Glutamatergic neuron (in vitro differentiated cells): ENCODE data around the gene NFIX. TPM values are rescaled to one million over a fixed set of nuclear protein-coding genes. Genes with fewer than 3 reads are reported as not detected.
A peak's percentile ranks its signal among the peaks of the same experiment; 100 is the strongest.

Experiments
- DNase-seq: peaks from one replicate; pipeline ENCODE4 v3.0.0; 2022
- H3K27ac Mint-ChIP-seq: one replicate; pipeline ENCODE4 v1.8.0; 2020; ENCODE audit warnings: mild to moderate bottlenecking, mixed read lengths, inconsistent platforms; ENCODE audit not compliant: unreplicated experiment
- H3K27me3 Mint-ChIP-seq: one replicate; pipeline ENCODE4 v1.8.0; 2020; ENCODE audit warnings: mild to moderate bottlenecking, moderate library complexity, mixed read lengths, inconsistent platforms; ENCODE audit not compliant: unreplicated experiment
- H3K36me3 Mint-ChIP-seq: one replicate; pipeline ENCODE4 v1.8.0; 2020; ENCODE audit warnings: mild to moderate bottlenecking, mixed read lengths, inconsistent platforms; ENCODE audit not compliant: unreplicated experiment
- H3K4me1 Mint-ChIP-seq: one replicate; pipeline ENCODE4 v1.8.0; 2020; ENCODE audit warnings: mild to moderate bottlenecking, low read depth, mixed read lengths, inconsistent platforms; ENCODE audit not compliant: unreplicated experiment
- H3K4me3 Mint-ChIP-seq: one replicate; pipeline ENCODE4 v1.8.0; 2020; ENCODE audit warnings: mild to moderate bottlenecking, mixed read lengths, inconsistent platforms; ENCODE audit not compliant: unreplicated experiment
- H3K9me3 Mint-ChIP-seq: one replicate; pipeline ENCODE4 v1.8.0; 2020; ENCODE audit warnings: mild to moderate bottlenecking, moderate library complexity, mixed read lengths, inconsistent platforms; ENCODE audit not compliant: unreplicated experiment
- total RNA-seq: library from RNA; stranded (reverse); fragmentation: NEBNext Ultra II Directional; extraction: Animal tissue kit (Norgen Biotek cat#: 25700); gene quantifications from one replicate; pipeline ENCODE4 v1.2.1, GENCODE V29; 2021; ENCODE audit not compliant: unreplicated experiment
- TF ChIP-seq, protein P1 (sequence below): fragments of 200-600 bp; sonication (generic); IDR thresholded peaks from one replicate; pipeline ENCODE4 v1.5.0; 2021; ENCODE audit not compliant: partially characterized antibody, unreplicated experiment

Gene NFIX
- total RNA-seq, 1 donor from 2014 or later = 2.4 TPM

DNA sequence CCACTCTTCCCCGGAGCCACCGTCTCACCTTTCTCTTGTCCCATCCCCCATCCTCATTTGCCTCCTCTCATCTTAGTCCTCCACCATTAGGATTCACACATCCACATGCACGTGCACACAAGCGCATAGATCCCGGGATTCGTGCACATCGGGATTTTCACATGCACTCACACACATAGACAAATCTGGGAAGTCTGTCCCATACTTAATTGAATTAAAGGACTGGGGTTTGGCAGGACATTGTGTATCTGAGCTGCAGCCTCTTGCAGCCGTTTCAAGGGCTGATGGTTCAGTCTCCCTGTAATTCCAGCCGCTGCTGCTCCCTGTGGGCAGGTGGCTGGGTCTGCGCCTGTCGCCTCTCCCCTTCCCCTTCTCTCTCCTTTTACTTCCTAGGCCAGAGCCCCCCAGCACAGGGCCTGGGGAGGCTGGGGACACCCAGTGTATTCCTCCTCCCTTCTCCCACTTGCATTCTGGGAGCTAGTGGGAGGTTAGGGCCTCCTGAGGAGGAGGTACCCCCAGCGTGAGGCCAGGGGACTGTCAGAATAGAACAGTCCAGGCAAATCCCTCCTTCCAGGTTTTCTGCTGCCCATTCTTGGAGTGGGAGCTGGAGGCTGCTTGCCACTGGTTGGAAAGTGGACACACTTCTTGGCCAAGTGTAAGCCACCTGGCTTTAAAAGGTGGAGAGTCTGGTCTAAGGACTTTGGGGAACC lies 63.8 kb downstream of the NFIX start:
- Mint-ChIP-seq H3K9me3 (peaks cover 6% of the 10 kb centered on the region), H3K27me3 (peaks cover 8% of the 10 kb centered on the region), H3K4me3 (no peak overlapping the region), H3K4me1 (peaks cover 26% of the 10 kb centered on the region), H3K36me3 (no peaks in the 10 kb centered on the region), H3K27ac (peak overlapping the region; percentile 62)
- TF ChIP-seq, protein P1, sequence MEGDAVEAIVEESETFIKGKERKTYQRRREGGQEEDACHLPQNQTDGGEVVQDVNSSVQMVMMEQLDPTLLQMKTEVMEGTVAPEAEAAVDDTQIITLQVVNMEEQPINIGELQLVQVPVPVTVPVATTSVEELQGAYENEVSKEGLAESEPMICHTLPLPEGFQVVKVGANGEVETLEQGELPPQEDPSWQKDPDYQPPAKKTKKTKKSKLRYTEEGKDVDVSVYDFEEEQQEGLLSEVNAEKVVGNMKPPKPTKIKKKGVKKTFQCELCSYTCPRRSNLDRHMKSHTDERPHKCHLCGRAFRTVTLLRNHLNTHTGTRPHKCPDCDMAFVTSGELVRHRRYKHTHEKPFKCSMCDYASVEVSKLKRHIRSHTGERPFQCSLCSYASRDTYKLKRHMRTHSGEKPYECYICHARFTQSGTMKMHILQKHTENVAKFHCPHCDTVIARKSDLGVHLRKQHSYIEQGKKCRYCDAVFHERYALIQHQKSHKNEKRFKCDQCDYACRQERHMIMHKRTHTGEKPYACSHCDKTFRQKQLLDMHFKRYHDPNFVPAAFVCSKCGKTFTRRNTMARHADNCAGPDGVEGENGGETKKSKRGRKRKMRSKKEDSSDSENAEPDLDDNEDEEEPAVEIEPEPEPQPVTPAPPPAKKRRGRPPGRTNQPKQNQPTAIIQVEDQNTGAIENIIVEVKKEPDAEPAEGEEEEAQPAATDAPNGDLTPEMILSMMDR = no peak
- no peak for DNase-seq

DNA sequence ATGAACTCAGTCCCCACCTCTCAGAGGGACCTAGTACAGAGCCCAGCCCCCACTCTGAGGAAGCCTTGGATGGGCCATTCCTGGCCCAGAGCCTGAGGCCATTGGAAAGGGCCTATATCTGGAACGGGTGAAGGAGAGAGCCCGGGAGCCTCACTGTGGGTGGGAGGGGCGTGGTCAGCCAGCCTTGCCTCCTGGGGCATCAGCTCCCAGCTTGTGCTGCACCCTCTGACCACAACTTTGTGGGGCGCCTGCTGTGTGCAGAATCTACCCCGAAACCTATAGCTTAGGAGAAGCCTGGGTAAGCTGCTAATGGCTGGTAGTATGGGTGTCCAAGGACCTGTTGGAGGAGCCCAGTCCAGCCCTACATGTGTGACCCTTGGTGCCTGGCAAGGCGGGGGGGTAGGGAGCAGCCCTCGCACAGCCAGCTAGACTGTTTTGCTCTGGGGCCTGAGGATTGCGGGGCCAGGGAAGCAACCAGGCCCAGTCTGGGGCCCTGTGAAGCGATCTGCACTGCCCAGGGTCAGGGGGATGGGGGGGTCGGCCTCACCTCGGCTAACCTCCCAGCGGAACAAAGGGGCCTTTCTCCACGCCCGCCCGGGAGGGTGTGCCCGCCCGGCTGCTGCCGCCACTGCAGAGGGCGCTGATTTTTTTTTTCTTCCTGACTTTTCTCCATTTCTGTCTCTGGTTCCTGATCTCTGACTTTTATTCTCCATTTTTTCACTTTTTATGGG lies 65.1 kb downstream of the NFIX start:
- DNase-seq = no peak
- peaks cover 23% of the 10 kb centered on the region for H3K4me1 Mint-ChIP-seq

DNA sequence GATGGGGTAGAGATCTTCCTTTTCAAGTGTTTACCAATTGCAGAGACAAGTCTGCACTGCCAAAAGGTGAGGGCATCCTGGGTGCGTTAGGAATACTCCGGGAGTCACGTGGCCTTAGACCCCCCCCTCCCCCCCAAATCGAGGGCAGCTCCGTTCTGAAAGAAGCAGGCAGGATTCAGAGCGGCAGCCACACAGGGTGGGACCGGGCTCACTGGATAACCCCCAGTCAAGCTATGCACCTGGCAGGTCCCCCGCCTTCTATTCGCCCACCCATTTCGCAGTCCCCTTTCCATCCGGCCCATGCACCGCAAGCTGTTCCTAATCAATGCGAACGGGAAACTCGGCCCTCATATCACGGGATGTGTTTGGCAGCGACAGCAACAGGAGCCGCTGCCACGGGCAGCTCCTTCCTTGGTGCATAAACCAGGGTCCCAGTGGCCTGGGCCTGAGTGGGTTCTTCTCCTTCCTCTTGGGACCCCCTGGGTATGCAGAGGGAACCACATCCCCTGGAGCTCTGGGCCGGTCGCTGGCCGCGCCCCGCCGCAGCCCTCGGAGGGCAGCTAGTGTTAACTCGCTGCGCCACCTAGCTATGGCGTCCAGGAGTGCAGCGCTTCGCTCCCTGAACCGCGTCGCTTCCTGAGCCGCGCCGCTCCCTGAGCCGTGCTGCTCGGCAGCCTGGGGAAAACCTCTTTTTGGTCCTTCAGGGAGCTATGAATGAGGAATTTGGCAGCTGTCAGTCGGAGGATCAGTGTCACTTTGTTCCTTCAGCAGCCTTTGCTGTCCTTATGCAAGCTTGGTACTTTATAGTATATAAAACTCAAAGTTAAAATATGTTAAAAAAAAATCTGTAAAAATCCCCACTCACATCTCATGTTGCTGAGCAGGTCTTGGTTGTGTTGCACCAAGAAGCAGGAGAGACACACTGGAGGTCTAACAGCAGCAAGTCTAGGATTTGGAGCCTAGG lies 66.0 kb downstream of the NFIX start:
- no peak overlapping the region for H3K27ac Mint-ChIP-seq
- peaks cover 6% of the 10 kb centered on the region for H3K9me3 Mint-ChIP-seq
- TF ChIP-seq, protein P1 = peak; percentile 96

More for the DNA sequence above, 65.1 kb downstream of the NFIX start:
- H3K27ac Mint-ChIP-seq = no peak overlapping the region
- H3K4me3 Mint-ChIP-seq = peak overlapping the region; percentile 68
- TF ChIP-seq, protein P1 = no peak
- H3K9me3 Mint-ChIP-seq = peaks cover 6% of the 10 kb centered on the region
- H3K36me3 Mint-ChIP-seq = no peaks in the 10 kb centered on the region
- H3K27me3 Mint-ChIP-seq = peaks cover 6% of the 10 kb centered on the region

DNA sequence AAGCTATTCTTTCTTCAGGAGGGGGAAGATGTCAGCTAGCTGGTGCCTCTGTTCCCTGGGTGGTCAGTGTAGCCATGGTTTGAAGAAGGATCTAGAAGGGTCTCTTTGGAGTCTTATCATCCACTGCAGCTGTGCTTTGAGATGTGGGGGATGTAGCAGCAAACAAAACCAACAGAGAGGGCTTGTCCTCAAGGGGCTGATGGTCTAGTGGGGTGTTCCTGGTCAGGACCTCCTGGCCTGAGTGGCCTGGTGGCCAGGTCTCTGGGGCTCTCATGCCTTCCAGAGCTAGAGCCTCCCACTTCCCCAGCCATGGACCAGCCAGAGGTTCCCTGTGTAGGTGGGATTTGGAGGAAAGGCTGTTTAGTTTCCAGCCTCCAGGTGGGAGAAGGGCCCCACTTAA lies 67.0 kb downstream of the NFIX start:
- Mint-ChIP-seq H3K27ac (no peak overlapping the region), H3K4me1 (peaks cover 22% of the 10 kb centered on the region), H3K27me3 (peaks cover 10% of the 10 kb centered on the region), H3K9me3 (peaks cover 6% of the 10 kb centered on the region), H3K36me3 (no peaks in the 10 kb centered on the region), H3K4me3 (no peak overlapping the region)
- TF ChIP-seq, protein P1 = no peak
- no peak for DNase-seq

More for the DNA sequence above, 66.0 kb downstream of the NFIX start:
- no peaks in the 10 kb centered on the region for H3K36me3 Mint-ChIP-seq
- H3K27me3 Mint-ChIP-seq = peaks cover 5% of the 10 kb centered on the region
- peak overlapping the region; percentile 68 for H3K4me3 Mint-ChIP-seq
- DNase-seq = peak; percentile 92
- H3K4me1 Mint-ChIP-seq = peaks cover 24% of the 10 kb centered on the region
